Erythroblast (primary cell): ENCODE data around the gene ARID1B.

ENCODE experiments used
- GATA1 ChIP-seq: IDR thresholded peaks from 2 replicates; pipeline ENCODE4 v1.6.1; 2011; ENCODE audit warnings: low read depth, mild to moderate bottlenecking, control low read depth, low read length, moderate library complexity
- POLR2A ChIP-seq: IDR thresholded peaks from 2 replicates; pipeline ENCODE4 v1.6.1; 2011; ENCODE audit warnings: mild to moderate bottlenecking, low read length

DNA sequence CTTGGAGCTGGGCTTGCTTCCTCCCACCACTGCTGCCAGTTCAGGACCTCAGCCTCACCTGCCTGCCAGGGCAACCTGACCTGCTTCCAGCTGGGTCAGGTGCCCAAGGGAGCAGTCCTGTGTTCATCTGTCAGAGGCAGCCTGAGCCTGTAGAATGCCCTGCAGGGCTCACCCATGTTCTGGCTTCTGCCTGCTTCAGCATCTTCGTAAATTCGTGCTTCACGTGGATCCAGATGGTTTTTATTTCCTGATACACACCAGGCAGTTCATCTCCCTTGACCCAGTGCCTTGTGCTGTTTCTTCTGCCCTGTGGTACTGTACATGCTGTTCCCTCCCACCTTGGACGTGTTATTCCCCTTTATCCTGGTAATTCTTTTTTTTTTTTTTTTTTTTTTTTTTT is 50.2 kb downstream of the ARID1B start:
- no peak for TF ChIP-seq POLR2A
- TF ChIP-seq GATA1 = no peak
